IMR-90 (cell line): ENCODE results near the gene TRPM8. TPM values are rescaled to one million over a fixed set of nuclear protein-coding genes. Genes with fewer than 3 reads are reported as not detected.

Experiments
- ATAC-seq: fragments of 200-7000 bp; cut with Tn5 transposase; 2 replicates; pipeline ENCODE4 v1.9.1; 2020; ENCODE audit warnings: low read depth, mild to moderate bottlenecking, moderate library complexity
- BruUV-seq: library from RNA; stranded (reverse); fragments of 400-500 nt; replicated peaks from 2 replicates; lab custom pipeline; 2021; lab: Mats Ljungman, UMichigan
- CTCF ChIA-PET: fragments of 300-600 bp; formaldehyde crosslinking; extraction: SDS; loops from one replicate; lab custom pipeline; 2021; ENCODE audit warnings: antibody characterized with exemption; lab: Yijun Ruan, JAX
- POLR2A ChIA-PET: fragments of 300-600 bp; sonication (Branson Sonifier 250); formaldehyde crosslinking; loops from one replicate; lab custom pipeline; 2022; ENCODE audit warnings: antibody characterized with exemption; ENCODE audit not compliant: unreplicated experiment; lab: Charles Lee
- DNase-seq: peaks from one replicate; pipeline ENCODE4 v3.0.0; 2013
- H2AFZ ChIP-seq: replicated peaks from 2 replicates; pipeline ENCODE3; 2013; ENCODE audit warnings: low read length, mild to moderate bottlenecking; ENCODE audit not compliant: poor library complexity
- H2AK5ac ChIP-seq: 2 replicates; pipeline ENCODE4 v1.6.1; 2013; ENCODE audit warnings: low read depth, low read length, inconsistent platforms
- H2AK9ac ChIP-seq: replicated peaks from 2 replicates; pipeline ENCODE3; 2013; ENCODE audit warnings: mild to moderate bottlenecking, low read depth, low read length, moderate library complexity; ENCODE audit not compliant: poor library complexity
- H2BK120ac ChIP-seq: 2 replicates; pipeline ENCODE4 v1.6.1; 2013; ENCODE audit warnings: low read depth, low read length, inconsistent platforms
- H2BK15ac ChIP-seq: 3 replicates; pipeline ENCODE4 v1.6.1; 2013; ENCODE audit warnings: low read depth, low read length, inconsistent platforms
- H2BK20ac ChIP-seq: 2 replicates; pipeline ENCODE4 v1.6.1; 2013; ENCODE audit warnings: low read depth, mild to moderate bottlenecking, inconsistent platforms, low read length, moderate library complexity
- H2BK5ac ChIP-seq: 2 replicates; pipeline ENCODE4 v1.6.1; 2013; ENCODE audit warnings: mild to moderate bottlenecking, low read depth, low read length, inconsistent platforms; ENCODE audit not compliant: poor library complexity, severe bottlenecking
- H3K14ac ChIP-seq: replicated peaks from 2 replicates; pipeline ENCODE4 v1.6.1; 2013; ENCODE audit warnings: low read depth, low read length, inconsistent platforms
- H3K18ac ChIP-seq: 2 replicates; pipeline ENCODE4 v1.6.1; 2013; ENCODE audit warnings: low read depth, low read length, control low read depth
- H3K23ac ChIP-seq: 2 replicates; pipeline ENCODE4 v1.6.1; 2013; ENCODE audit warnings: low read depth, low read length, inconsistent platforms
- H3K27ac ChIP-seq: 2 replicates; pipeline ENCODE4 v1.5.1; 2013; ENCODE audit warnings: mild to moderate bottlenecking, control low read depth, low read length; ENCODE audit not compliant: insufficient read depth
- H3K27me3 ChIP-seq: 2 replicates; pipeline ENCODE4 v1.6.1; 2013; ENCODE audit warnings: low read length; ENCODE audit not compliant: control insufficient read depth, insufficient read depth
- H3K36me3 ChIP-seq: 2 replicates; pipeline ENCODE4 v1.6.1; 2013; ENCODE audit warnings: low read length, mixed read lengths; ENCODE audit not compliant: control insufficient read depth, insufficient read depth
- H3K4ac ChIP-seq: 2 replicates; pipeline ENCODE4 v1.6.1; 2013; ENCODE audit warnings: low read depth, low read length, inconsistent platforms
- H3K4me1 ChIP-seq: 2 replicates; pipeline ENCODE4 v1.6.1; 2013; ENCODE audit warnings: low read length, mixed read lengths; ENCODE audit not compliant: control insufficient read depth, insufficient read depth
- H3K4me2 ChIP-seq: 2 replicates; pipeline ENCODE4 v1.6.1; 2013; ENCODE audit warnings: low read depth, mild to moderate bottlenecking, control low read depth, low read length, moderate library complexity
- H3K4me3 ChIP-seq: 2 replicates; pipeline ENCODE4 v1.5.1; 2013; ENCODE audit warnings: low read depth, mild to moderate bottlenecking, control low read depth, low read length, moderate library complexity; ENCODE audit not compliant: insufficient read depth
- H3K56ac ChIP-seq: 2 replicates; pipeline ENCODE4 v1.6.1; 2013; ENCODE audit warnings: low read length, inconsistent platforms; ENCODE audit not compliant: insufficient read depth; ENCODE audit errors: extremely low read depth
- H3K79me1 ChIP-seq, 2 experiments: 2 replicates each; pipeline ENCODE4 v1.6.1; 2013; ENCODE audit warnings: low read length in 2 of 2, inconsistent platforms in 1 of 2, low read depth in 1 of 2
- H3K9ac ChIP-seq: 2 replicates; pipeline ENCODE4 v1.6.1; 2013; ENCODE audit warnings: low read depth, low read length, control low read depth
- H3K9me1 ChIP-seq: 2 replicates; pipeline ENCODE4 v1.6.1; 2013; ENCODE audit warnings: low read length, inconsistent platforms; ENCODE audit not compliant: insufficient read depth
- H3K9me3 ChIP-seq: 2 replicates; pipeline ENCODE4 v1.6.1; 2013; ENCODE audit warnings: low read length; ENCODE audit not compliant: control insufficient read depth, insufficient read depth
- H4K20me1 ChIP-seq: 2 replicates; pipeline ENCODE4 v1.6.1; 2013; ENCODE audit warnings: low read length, inconsistent platforms; ENCODE audit not compliant: insufficient read depth
- H4K5ac ChIP-seq: 2 replicates; pipeline ENCODE4 v1.6.1; 2013; ENCODE audit warnings: mild to moderate bottlenecking, low read depth, low read length, control low read depth
- H4K8ac ChIP-seq, 2 experiments: 2 replicates each; pipeline ENCODE4 v1.6.1; 2013; ENCODE audit warnings: low read depth in 2 of 2, low read length in 2 of 2, control low read depth in 1 of 2, inconsistent platforms in 1 of 2
- H4K91ac ChIP-seq: 2 replicates; pipeline ENCODE4 v1.6.1; 2013; ENCODE audit warnings: low read depth, low read length, inconsistent platforms; ENCODE audit not compliant: insufficient read depth
- BHLHE40 ChIP-seq: fragments of 150-350 bp; IDR thresholded peaks from 2 replicates; pipeline ENCODE4 v1.6.1; 2016; ENCODE audit warnings: mild to moderate bottlenecking, low read depth, low read length
- FOS ChIP-seq: fragments of 150-350 bp; IDR thresholded peaks from 2 replicates; pipeline ENCODE4 v1.6.1; 2016; ENCODE audit warnings: low read depth, low read length
- MAZ ChIP-seq: IDR thresholded peaks from 2 replicates; pipeline ENCODE4 v1.6.1; 2012; ENCODE audit warnings: low read depth, mild to moderate bottlenecking, low read length, improper control_type of control experiment, moderate library complexity, borderline replicate concordance
- POLR2A ChIP-seq: IDR thresholded peaks from 2 replicates; pipeline ENCODE4 v1.6.1; 2012; ENCODE audit warnings: mild to moderate bottlenecking, low read depth, low read length
- RCOR1 ChIP-seq: IDR thresholded peaks from 2 replicates; pipeline ENCODE4 v1.6.1; 2012; ENCODE audit warnings: mild to moderate bottlenecking, low read length, improper control_type of control experiment; ENCODE audit not compliant: insufficient replicate concordance
- RFX5 ChIP-seq: IDR thresholded peaks from 2 replicates; pipeline ENCODE4 v1.8.0; 2012; ENCODE audit warnings: low read depth, mild to moderate bottlenecking, low read length, moderate library complexity
- SMC3 ChIP-seq: fragments of 150-350 bp; IDR thresholded peaks from 2 replicates; pipeline ENCODE4 v1.6.1; 2016; ENCODE audit warnings: low read depth, mild to moderate bottlenecking, antibody characterized with exemption, low read length, moderate library complexity
- WGBS, 2 experiments: methylation state at CpG; one replicate each; pipeline versions ENCODE4 v1.1.5 to v1.1.7; 2013; ENCODE audit warnings: missing lambda C conversion rate in 2 of 2; ENCODE audit not compliant: insufficient read length in 1 of 2; ENCODE audit errors: extremely low coverage in 2 of 2; 5-methylcytosine and 5-hydroxymethylcytosine counted together
- dilution Hi-C: fragments of 300-500 bp; cut with HindIII; formaldehyde crosslinking; loops from one replicate; pipeline ENCODE4 v1.14.3; 2018; ENCODE audit warnings: low sequenced_read_pairs; ENCODE audit not compliant: unreplicated experiment
- in situ Hi-C: fragments of 300-500 bp; cut with MboI; formaldehyde crosslinking; loops from 3 replicates; pipeline ENCODE4 v1.14.3; 2019; ENCODE audit warnings: low sequenced_read_pairs, inconsistent platforms, mixed read lengths
- intact Hi-C: fragments of 100-400 bp; cut with micrococcal nuclease; formaldehyde crosslinking; loops from 2 replicates; pipeline ENCODE4 v1.10.0; 2022
- polyA plus RNA-seq, 3 experiments: library from polyadenylated mRNA; depleted of rRNA; stranded (reverse); fragments of >200 nt; gene quantifications; 2 replicates each; pipeline ENCODE4 v1.2.3, GENCODE V29; 2012; ENCODE audit warnings: low replicate concordance in 1 of 3
- total RNA-seq: library from RNA; depleted of rRNA; stranded (reverse); fragments of >200 nt; gene quantifications from 2 replicates; pipeline ENCODE4 v1.2.3, GENCODE V29; 2012

TRPM8 gene
- total and polyA plus RNA-seq, 2 of the 4 experiments (the other 2 are of a cell fraction), result not detected

- Histone ChIP-seq H3K4me2 (no peak overlapping the region), H3K56ac (no peak overlapping the region), H4K8ac (no peak overlapping the region), H2AK5ac (no peak overlapping the region), H3K4ac (no peak overlapping the region), H2BK5ac (no peak overlapping the region), H3K23ac (no peak overlapping the region), H2BK15ac (no peak overlapping the region), H3K27ac (no peak overlapping the region), H3K79me1 (no peaks in the 10 kb centered on the region), H3K18ac (no peak overlapping the region), H2AK9ac (no peak overlapping the region), H4K5ac (no peak overlapping the region), H3K4me1 (peaks cover 2% of the 10 kb centered on the region; the same call in 1 of the 2 replicates), H3K14ac (no peak overlapping the region), H3K4me3 (no peak overlapping the region), H3K9ac (no peak overlapping the region), H2BK20ac (no peak overlapping the region), H4K91ac (no peak overlapping the region), H3K9me1 (no peaks in the 10 kb centered on the region), H2BK120ac (no peak overlapping the region), H3K27me3 (peaks cover 26% of the 10 kb centered on the region), H4K20me1 (no peaks in the 10 kb centered on the region), H3K9me3 (no peaks in the 10 kb centered on the region), H2AFZ (no peak overlapping the region), H3K36me3 (no peaks in the 10 kb centered on the region)
- 78% methylated on average over 7 of the region's 7 CpGs; no CpG with 5 or more reads in 1 of the 2 experiments for WGBS, 2 experiments
- ATAC-seq (no peak), DNase-seq (no peak)
- dilution Hi-C loops (no loop called here), intact Hi-C loops (no loop called here), in situ Hi-C loops (no loop called here)
- no peak for TF ChIP-seq SMC3
- no peak for TF ChIP-seq RCOR1
- no peak for TF ChIP-seq BHLHE40
- no peak for TF ChIP-seq RFX5
- no peak for TF ChIP-seq MAZ
- no peak for TF ChIP-seq POLR2A
- no peak for TF ChIP-seq FOS
- POLR2A ChIA-PET, result no interaction called here
- BruUV-seq, result no TSS peak
- CTCF ChIA-PET, result no interaction called here
These were observed 8.2 kb downstream of the TRPM8 start for GRCh38 chr2:233925402-233925801.
